ENCODE results near the gene FAAP100.

FAAP100 gene

DNA sequence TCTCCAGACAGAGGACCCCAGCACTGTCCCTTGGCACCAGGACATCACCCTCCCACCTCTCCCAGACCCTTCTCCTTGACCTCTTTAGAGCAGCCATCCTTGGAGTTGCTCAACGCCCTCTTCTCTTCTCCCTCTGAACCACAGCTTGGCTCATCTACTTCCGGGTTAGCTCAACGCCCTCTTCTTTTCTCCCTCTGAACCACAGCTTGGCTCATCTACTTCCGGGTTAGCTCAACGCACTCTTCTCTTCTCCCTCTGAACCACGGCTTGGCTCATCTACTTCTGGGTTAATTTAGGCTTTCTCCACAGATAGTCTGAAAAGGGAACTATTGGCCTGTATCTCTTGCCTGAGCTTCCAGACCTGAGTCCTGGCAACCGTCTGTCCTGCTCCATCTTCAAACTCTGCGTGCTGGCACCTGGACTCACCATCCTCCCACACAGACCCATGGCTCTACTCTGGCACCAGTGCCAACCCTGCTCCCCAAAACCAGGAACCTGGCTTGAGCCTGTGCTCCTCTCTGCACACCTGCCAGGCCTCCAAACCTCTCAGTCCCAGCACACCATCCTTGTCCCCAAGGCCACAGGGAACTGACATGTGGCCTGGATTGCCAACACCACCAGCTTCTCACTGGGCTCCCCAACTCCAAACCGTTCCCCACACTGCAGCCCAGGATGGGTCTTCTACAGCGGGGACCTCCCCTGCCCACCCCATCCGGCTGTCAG is 25.3 kb upstream of the FAAP100 start:
- FAIRE-seq (no peak), DNase-seq (ENCODE audit: insufficient read length, low spot score) (no peak)
- TF ChIP-seq POLR2AphosphoS5 (IDR thresholded peaks at IDR 0.05; ENCODE audit: low read depth, low read length), result no peak
- no peak for TF ChIP-seq SPI1 (IDR thresholded peaks at IDR 0.05; ENCODE audit: low read depth, low read length)
- TF ChIP-seq POU2F2 (IDR thresholded peaks at IDR 0.05; ENCODE audit: low read depth, low read length), result no peak
- TF ChIP-seq POLR2A (IDR thresholded peaks at IDR 0.05; ENCODE audit: low read depth, low read length), result no peak
- TF ChIP-seq TAF1 (IDR thresholded peaks at IDR 0.05; ENCODE audit: low read depth, low read length), result no peak
- TF ChIP-seq PAX5 (IDR thresholded peaks at IDR 0.05; ENCODE audit: insufficient read depth, low read length, severe bottlenecking), result no peak

DNA sequence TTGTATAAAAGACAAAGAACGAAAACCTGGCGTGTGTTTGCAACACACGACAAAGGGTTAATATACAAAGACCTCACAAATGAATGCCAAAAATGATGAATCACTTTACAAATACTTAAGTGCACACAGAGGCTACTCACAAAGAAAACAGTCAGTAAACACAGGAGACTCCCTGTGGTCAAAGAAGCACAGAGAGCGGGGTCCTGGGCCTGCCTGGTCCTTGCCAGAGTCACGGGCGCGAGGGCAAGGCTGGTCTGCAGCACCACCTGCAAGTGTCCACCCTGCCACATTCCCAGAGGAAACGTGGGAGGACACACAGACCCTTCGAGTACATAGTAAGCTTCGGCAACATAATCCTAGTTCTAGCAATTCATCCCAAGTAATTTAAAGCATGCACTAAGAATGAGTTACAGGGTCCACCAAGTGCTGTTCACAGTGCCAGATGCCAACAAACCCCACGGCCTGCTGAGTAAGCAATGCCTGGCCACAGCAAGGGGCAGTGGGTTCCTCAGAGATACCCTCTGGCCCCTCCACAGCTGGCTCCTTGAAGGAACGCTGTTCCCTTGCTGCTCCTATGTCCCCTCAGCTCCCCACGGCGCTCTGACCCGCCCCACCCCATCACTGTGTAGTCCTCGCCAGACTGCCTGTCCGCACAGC is 24.6 kb upstream of the FAAP100 start:
- TF ChIP-seq TAF1 (IDR thresholded peaks at IDR 0.05; ENCODE audit: low read depth, low read length) (no peak), POU2F2 (IDR thresholded peaks at IDR 0.05; ENCODE audit: low read depth, low read length) (no peak), POLR2AphosphoS5 (IDR thresholded peaks at IDR 0.05; ENCODE audit: low read depth, low read length) (no peak), SPI1 (IDR thresholded peaks at IDR 0.05; ENCODE audit: low read depth, low read length) (no peak), POLR2A (IDR thresholded peaks at IDR 0.05; ENCODE audit: low read depth, low read length) (no peak), PAX5 (IDR thresholded peaks at IDR 0.05; ENCODE audit: insufficient read depth, low read length, severe bottlenecking) (no peak)
- DNase-seq (ENCODE audit: insufficient read length, low spot score) (no peak), FAIRE-seq (no peak)

DNA sequence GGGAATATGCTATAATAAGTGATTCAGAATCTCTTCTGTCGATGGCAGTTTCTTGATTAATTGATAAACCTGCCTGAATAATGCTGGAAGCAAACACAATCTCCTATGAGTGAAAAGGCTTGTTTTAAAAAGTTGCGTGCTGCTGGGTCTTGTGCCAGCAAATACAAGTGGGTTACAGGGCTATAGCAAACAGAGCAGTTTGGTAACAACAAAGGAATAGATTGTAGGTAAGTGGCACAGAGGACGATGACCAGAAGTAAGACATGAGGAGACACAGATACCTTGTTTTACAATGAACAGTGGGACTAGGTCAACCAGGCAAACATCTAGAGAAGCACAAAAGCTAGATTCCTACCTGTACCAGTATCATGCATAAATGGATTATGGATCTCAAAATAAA is 23.7 kb upstream of the FAAP100 start:
- TF ChIP-seq PAX5 (IDR thresholded peaks at IDR 0.05; ENCODE audit: insufficient read depth, low read length, severe bottlenecking) (no peak), SPI1 (IDR thresholded peaks at IDR 0.05; ENCODE audit: low read depth, low read length) (no peak), POLR2A (IDR thresholded peaks at IDR 0.05; ENCODE audit: low read depth, low read length) (no peak), POU2F2 (IDR thresholded peaks at IDR 0.05; ENCODE audit: low read depth, low read length) (no peak), POLR2AphosphoS5 (IDR thresholded peaks at IDR 0.05; ENCODE audit: low read depth, low read length) (no peak), TAF1 (IDR thresholded peaks at IDR 0.05; ENCODE audit: low read depth, low read length) (no peak)
- DNase-seq (ENCODE audit: insufficient read length, low spot score) (no peak), FAIRE-seq (no peak)

DNA sequence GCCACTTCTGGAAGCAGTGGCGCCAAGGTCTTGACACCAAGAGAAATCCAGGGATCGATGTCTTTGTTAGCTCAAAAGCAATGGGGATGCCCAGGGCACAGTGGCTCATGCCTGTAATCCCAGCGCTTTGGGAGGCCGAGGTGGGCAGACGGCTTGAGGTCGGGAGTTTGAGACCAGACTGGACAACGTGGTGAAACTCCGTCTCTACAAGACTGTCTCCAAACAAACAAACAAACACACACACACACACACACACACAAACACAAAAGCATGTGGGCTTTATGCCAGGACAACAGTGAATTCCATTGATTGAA is 22.4 kb upstream of the FAAP100 start:
- FAIRE-seq, result no peak

DNA sequence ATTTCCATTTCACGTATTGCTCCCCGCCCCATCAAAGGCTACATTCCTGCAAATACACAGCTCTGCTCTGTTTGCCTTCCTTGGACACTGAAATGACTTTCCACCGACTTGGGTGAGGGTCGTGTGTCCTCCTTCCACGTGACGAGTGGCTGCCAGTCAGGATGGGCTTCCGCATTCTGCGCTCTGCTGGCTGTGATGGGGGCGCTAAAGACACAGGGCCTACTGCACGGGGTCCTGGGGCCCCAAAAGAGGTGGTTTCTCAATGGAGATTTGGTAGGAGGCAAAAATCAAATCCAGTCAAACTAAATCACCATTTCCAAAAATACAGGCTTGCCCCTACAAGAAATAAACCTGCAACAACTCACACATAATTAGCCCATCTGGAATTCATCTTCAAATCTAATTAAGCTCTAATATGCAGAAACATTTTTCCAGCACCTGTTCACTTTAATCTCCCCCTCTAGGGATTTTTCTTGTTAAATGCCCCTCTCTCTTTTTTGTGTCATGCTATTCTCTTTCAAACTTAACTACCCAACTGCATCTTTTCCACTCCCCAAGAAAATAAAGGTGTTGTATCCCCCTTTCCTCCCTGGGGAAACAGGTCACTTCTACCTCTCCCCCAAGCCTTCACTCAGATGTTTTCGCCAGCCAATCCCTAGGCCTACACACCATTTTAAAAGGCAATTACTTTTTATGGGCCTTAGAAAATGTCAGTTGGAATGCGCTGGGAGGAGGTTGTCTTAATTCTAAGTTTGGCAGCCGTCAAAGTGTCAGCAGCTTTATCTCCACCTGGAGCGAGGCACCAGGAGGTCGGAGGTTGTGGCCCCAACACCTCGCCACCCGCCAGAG is 21.9 kb upstream of the FAAP100 start:
- TF ChIP-seq TAF1 (IDR thresholded peaks at IDR 0.05; ENCODE audit: low read depth, low read length) (no peak), POU2F2 (IDR thresholded peaks at IDR 0.05; ENCODE audit: low read depth, low read length) (no peak), POLR2AphosphoS5 (IDR thresholded peaks at IDR 0.05; ENCODE audit: low read depth, low read length) (no peak), PAX5 (IDR thresholded peaks at IDR 0.05; ENCODE audit: insufficient read depth, low read length, severe bottlenecking) (no peak), SPI1 (IDR thresholded peaks at IDR 0.05; ENCODE audit: low read depth, low read length) (no peak), POLR2A (IDR thresholded peaks at IDR 0.05; ENCODE audit: low read depth, low read length) (no peak)
- DNase-seq (ENCODE audit: insufficient read length, low spot score) (no peak), FAIRE-seq (no peak)

More for the DNA sequence above, 22.4 kb upstream of the FAAP100 start:
- TF ChIP-seq POLR2A (IDR thresholded peaks at IDR 0.05; ENCODE audit: low read depth, low read length) (no peak), PAX5 (IDR thresholded peaks at IDR 0.05; ENCODE audit: insufficient read depth, low read length, severe bottlenecking) (no peak), TAF1 (IDR thresholded peaks at IDR 0.05; ENCODE audit: low read depth, low read length) (no peak), SPI1 (IDR thresholded peaks at IDR 0.05; ENCODE audit: low read depth, low read length) (no peak), POLR2AphosphoS5 (IDR thresholded peaks at IDR 0.05; ENCODE audit: low read depth, low read length) (no peak), POU2F2 (IDR thresholded peaks at IDR 0.05; ENCODE audit: low read depth, low read length) (no peak)
- DNase-seq (ENCODE audit: insufficient read length, low spot score), result no peak

DNA sequence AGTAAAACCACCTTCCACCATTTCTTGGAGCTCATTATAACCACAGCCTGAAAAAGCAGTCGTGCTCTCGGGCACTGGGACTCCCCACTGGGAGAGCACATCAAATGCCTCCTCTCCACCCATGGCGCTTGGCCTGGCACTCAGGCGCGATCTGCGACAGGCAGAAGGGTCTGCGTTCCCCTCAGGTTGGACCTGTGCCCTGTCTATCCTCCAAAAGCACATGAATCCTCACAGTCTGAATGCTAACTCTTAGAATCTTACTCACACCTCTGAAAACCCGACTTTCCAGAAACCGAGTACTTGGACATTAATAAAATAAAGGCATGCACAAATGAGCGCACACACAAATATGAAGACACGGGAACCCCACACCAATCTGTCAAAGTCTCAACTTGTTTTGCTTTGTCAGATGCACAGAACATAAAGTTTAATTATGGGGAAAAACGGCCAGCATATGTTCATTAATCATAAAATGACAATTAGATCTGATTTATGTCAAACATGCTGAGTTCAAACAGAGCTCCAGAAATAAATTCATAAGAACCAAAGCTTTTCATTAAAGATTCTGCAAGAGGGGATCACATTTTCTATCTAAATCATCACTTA is 20.5 kb upstream of the FAAP100 start:
- FAIRE-seq, result no peak
- TF ChIP-seq POLR2AphosphoS5 (IDR thresholded peaks at IDR 0.05; ENCODE audit: low read depth, low read length), result no peak
- TF ChIP-seq TAF1 (IDR thresholded peaks at IDR 0.05; ENCODE audit: low read depth, low read length), result no peak
- no peak for TF ChIP-seq PAX5 (IDR thresholded peaks at IDR 0.05; ENCODE audit: insufficient read depth, low read length, severe bottlenecking)
- TF ChIP-seq POU2F2 (IDR thresholded peaks at IDR 0.05; ENCODE audit: low read depth, low read length), result no peak
- no peak for TF ChIP-seq SPI1 (IDR thresholded peaks at IDR 0.05; ENCODE audit: low read depth, low read length)
- TF ChIP-seq POLR2A (IDR thresholded peaks at IDR 0.05; ENCODE audit: low read depth, low read length), result no peak
- no peak for DNase-seq (ENCODE audit: insufficient read length, low spot score)

DNA sequence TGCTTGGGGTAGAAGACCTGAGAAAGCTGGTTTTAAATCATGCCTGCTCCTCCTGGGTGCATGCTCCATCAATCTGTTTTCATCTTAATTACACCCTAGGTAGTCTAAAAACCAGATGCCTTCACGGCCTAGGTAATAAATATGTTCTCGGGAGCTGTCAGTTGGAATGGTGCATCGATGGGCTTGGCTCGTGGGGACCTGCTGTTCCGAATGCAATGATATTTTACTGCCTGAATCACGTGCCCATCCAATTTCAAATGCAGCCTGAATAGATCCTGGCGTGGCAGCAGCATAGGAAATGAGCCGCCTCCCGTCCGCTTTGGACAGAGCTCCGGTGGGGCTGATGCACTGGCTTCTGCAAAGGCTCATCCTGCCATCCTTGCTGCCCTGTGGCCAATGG is 18.8 kb upstream of the FAAP100 start:
- FAIRE-seq (no peak), DNase-seq (ENCODE audit: insufficient read length, low spot score) (no peak)
- TF ChIP-seq SPI1 (IDR thresholded peaks at IDR 0.05; ENCODE audit: low read depth, low read length), result no peak
- TF ChIP-seq POLR2A (IDR thresholded peaks at IDR 0.05; ENCODE audit: low read depth, low read length), result no peak
- no peak for TF ChIP-seq PAX5 (IDR thresholded peaks at IDR 0.05; ENCODE audit: insufficient read depth, low read length, severe bottlenecking)
- no peak for TF ChIP-seq POU2F2 (IDR thresholded peaks at IDR 0.05; ENCODE audit: low read depth, low read length)
- no peak for TF ChIP-seq POLR2AphosphoS5 (IDR thresholded peaks at IDR 0.05; ENCODE audit: low read depth, low read length)
- TF ChIP-seq TAF1 (IDR thresholded peaks at IDR 0.05; ENCODE audit: low read depth, low read length), result no peak

DNA sequence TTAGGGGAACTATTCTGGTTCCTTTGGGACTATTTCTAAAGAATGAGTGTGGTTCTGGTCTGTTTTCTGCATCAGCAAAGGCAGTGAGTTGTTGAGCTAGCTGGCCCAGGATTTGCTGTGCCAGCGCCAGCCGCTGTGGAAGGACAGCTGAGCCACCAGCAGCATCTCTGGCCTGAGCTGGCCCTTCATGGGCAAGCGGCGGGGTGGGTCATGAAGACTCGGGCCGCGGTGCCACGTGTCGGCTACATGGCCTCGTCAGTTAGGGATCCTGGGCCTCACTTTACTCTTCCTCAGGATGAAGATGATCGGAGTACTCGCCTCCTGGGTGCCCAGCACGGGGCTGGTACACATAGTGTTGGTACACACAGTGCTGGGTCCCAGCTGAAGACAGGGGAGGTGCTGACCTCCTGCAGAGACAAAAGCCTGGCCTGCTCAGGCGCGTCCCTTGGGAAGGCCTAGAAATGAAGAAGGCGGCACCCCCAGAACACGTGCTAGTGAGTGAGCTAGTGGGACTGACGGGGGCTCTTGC is 17.9 kb upstream of the FAAP100 start:
- DNase-seq (ENCODE audit: insufficient read length, low spot score), result no peak
- FAIRE-seq, result no peak
- TF ChIP-seq POU2F2 (IDR thresholded peaks at IDR 0.05; ENCODE audit: low read depth, low read length) (no peak), PAX5 (IDR thresholded peaks at IDR 0.05; ENCODE audit: insufficient read depth, low read length, severe bottlenecking) (no peak), POLR2A (IDR thresholded peaks at IDR 0.05; ENCODE audit: low read depth, low read length) (no peak), POLR2AphosphoS5 (IDR thresholded peaks at IDR 0.05; ENCODE audit: low read depth, low read length) (no peak), SPI1 (IDR thresholded peaks at IDR 0.05; ENCODE audit: low read depth, low read length) (no peak), TAF1 (IDR thresholded peaks at IDR 0.05; ENCODE audit: low read depth, low read length) (no peak)
